Measurements from ENCODE around the gene AHI1. TPM values are rescaled to one million over a fixed set of nuclear protein-coding genes. Genes with fewer than 3 reads are reported as not detected.

Gene AHI1
- total and polyA plus RNA-seq, 2 donors from 2014 or later, result 9.1 to 28.5 TPM

DNA sequence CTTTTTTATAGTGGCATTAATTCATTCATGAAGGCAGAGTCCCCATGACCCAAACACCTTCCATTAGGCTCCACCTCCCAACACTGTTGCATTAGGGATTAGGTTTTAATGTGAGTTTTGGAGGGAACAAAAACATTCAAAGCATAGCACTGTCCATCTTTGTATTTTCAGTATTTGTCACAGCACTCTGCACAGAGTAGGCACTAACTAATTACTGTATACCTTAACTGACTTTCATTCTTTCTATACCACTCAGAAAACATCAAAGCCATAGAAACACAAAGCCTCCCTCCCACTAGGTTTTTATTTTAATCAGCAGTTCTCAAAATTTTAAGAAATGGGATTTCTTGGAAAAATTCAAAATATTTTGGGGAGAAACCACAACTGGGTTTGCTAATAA lies 21.8 kb upstream of the AHI1 start:
- DNase-seq, result no peak
- H3K4me1 ChIP-seq (ENCODE audit: control insufficient read depth in 2 of 3, insufficient read depth in 2 of 3, low read depth in 1 of 3, low read length in 3 of 3), result no peaks in the 10 kb centered on the region
- H3K4me3 ChIP-seq (ENCODE audit: low read length in 3 of 3), result no peak overlapping the region
- H3K27me3 ChIP-seq (ENCODE audit: control insufficient read depth, insufficient read depth, low read length), result no peaks in the 10 kb centered on the region
- no peaks in the 10 kb centered on the region for H3K9me3 ChIP-seq (ENCODE audit: control insufficient read depth in 2 of 3, insufficient read depth in 1 of 3, low read length in 3 of 3)
- TF ChIP-seq, protein P1, sequence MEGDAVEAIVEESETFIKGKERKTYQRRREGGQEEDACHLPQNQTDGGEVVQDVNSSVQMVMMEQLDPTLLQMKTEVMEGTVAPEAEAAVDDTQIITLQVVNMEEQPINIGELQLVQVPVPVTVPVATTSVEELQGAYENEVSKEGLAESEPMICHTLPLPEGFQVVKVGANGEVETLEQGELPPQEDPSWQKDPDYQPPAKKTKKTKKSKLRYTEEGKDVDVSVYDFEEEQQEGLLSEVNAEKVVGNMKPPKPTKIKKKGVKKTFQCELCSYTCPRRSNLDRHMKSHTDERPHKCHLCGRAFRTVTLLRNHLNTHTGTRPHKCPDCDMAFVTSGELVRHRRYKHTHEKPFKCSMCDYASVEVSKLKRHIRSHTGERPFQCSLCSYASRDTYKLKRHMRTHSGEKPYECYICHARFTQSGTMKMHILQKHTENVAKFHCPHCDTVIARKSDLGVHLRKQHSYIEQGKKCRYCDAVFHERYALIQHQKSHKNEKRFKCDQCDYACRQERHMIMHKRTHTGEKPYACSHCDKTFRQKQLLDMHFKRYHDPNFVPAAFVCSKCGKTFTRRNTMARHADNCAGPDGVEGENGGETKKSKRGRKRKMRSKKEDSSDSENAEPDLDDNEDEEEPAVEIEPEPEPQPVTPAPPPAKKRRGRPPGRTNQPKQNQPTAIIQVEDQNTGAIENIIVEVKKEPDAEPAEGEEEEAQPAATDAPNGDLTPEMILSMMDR (IDR thresholded peaks at IDR 0.05; ENCODE audit: borderline replicate concordance, extremely low read depth, insufficient read depth), result no peak
- no peak for FAIRE-seq
- H3K9ac ChIP-seq (ENCODE audit: low read length in 3 of 3), result no peak overlapping the region
- intact Hi-C loops (cut with DNase I), result no loop called here
- H3K36me3 ChIP-seq (ENCODE audit: control insufficient read depth in 2 of 3, insufficient read depth in 3 of 3, low read length in 3 of 3), result no peaks in the 10 kb centered on the region
- no peak overlapping the region for H3K27ac ChIP-seq (ENCODE audit: low read depth in 2 of 2, low read length in 2 of 2)

DNA sequence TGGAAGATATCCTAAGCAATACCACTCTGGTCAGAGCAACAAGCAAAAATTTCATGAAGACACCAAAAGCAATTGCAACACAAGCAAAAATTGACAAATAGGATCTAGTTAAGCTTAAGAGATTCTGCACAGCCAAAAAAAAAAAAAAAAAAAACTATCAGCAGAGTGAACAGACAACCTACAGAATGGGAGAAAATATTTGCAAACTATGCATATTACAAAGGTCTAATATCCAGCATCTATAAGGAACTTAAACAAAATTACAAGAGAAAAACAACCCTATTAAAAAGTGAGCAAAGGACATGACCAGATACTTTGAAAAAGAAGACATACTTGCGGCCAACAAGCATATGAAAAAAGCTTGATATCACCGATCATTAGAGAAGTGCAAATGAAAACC lies 20.0 kb upstream of the AHI1 start:
- Histone ChIP-seq H3K36me3 (ENCODE audit: control insufficient read depth in 2 of 3, insufficient read depth in 3 of 3, low read length in 3 of 3) (no peaks in the 10 kb centered on the region), H3K27ac (ENCODE audit: low read depth in 2 of 2, low read length in 2 of 2) (no peak overlapping the region), H3K27me3 (ENCODE audit: control insufficient read depth, insufficient read depth, low read length) (no peaks in the 10 kb centered on the region), H3K9ac (ENCODE audit: low read length in 3 of 3) (no peak overlapping the region), H3K9me3 (ENCODE audit: control insufficient read depth in 2 of 3, insufficient read depth in 1 of 3, low read length in 3 of 3) (no peaks in the 10 kb centered on the region), H3K4me3 (ENCODE audit: low read length in 3 of 3) (no peak overlapping the region), H3K4me1 (ENCODE audit: control insufficient read depth in 2 of 3, insufficient read depth in 2 of 3, low read depth in 1 of 3, low read length in 3 of 3) (no peaks in the 10 kb centered on the region)
- intact Hi-C loops (cut with DNase I), result no loop called here
- TF ChIP-seq, protein P1 (IDR thresholded peaks at IDR 0.05; ENCODE audit: borderline replicate concordance, extremely low read depth, insufficient read depth), result no peak
- no peak for FAIRE-seq
- DNase-seq, result no peak

DNA sequence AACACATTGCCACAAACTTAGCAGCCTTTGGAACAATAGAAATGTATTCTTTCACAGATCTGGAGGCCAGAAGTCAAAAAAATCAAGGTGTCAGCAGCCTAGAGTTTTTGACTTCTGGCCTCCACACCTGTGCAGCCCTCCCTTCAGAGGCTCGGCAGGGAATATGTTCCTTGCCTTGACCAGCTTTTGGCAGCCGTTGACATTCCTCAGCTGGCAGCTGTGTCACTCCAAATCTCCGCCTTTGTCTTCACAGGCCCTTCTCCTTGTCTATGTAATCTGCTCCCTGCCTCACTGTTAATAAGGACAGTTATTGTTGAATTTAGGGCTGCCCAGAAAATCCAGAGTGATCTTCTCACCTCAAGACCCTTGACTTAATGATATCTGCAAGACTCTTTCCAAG lies 17.2 kb upstream of the AHI1 start:
- DNase-seq (no peak), FAIRE-seq (no peak)
- Histone ChIP-seq H3K27ac (ENCODE audit: low read depth in 2 of 2, low read length in 2 of 2) (no peak overlapping the region), H3K9me3 (ENCODE audit: control insufficient read depth in 2 of 3, insufficient read depth in 1 of 3, low read length in 3 of 3) (no peaks in the 10 kb centered on the region), H3K4me1 (ENCODE audit: control insufficient read depth in 2 of 3, insufficient read depth in 2 of 3, low read depth in 1 of 3, low read length in 3 of 3) (no peaks in the 10 kb centered on the region), H3K27me3 (ENCODE audit: control insufficient read depth, insufficient read depth, low read length) (no peaks in the 10 kb centered on the region), H3K36me3 (ENCODE audit: control insufficient read depth in 2 of 3, insufficient read depth in 3 of 3, low read length in 3 of 3) (no peaks in the 10 kb centered on the region), H3K4me3 (ENCODE audit: low read length in 3 of 3) (no peak overlapping the region), H3K9ac (ENCODE audit: low read length in 3 of 3) (no peak overlapping the region)
- intact Hi-C loops (cut with DNase I), result no loop called here
- TF ChIP-seq, protein P1 (IDR thresholded peaks at IDR 0.05; ENCODE audit: borderline replicate concordance, extremely low read depth, insufficient read depth), result no peak
